Measurements from ENCODE around the gene SNX8. TPM values are rescaled to one million over a fixed set of nuclear protein-coding genes. Genes with fewer than 3 reads are reported as not detected.
"Not testable (repeated sequence)": the region's sequence is repeated elsewhere in the genome, so short reads cannot be mapped to it uniquely, and the experiment has no call there.

The SNX8 gene
- total and polyA plus RNA-seq, 4 donors: 8.7 to 20.8 (median 14.8) TPM

DNA sequence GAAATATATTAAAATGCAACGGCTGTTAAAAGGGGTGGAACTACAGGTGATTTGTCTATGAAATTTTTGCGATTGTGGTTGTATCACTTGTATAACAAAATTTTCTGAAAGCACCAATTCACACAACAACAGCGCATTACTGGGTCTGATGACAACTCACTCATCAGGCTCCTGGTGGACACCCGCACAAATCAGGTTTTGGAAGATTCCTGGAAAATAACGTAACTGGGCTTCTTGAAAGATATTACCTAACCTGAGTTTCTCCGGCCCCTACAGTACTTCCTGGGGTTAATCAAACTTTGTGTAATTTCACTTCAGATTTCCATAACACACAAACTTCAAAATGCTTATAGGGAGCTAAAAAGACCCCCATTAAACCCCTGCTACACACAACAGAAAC, 7.6 kb downstream of the SNX8 start:
- Histone ChIP-seq H3K9ac (ENCODE audit: low read depth in 1 of 2, low read length in 2 of 2) (no peak overlapping the region), H3K4me1 (ENCODE audit: control insufficient read depth in 4 of 4, insufficient read depth in 4 of 4, low read length in 3 of 4) (no peaks in the 10 kb centered on the region), H3K9me3 (ENCODE audit: control insufficient read depth in 4 of 4, low read length in 3 of 4) (no peaks in the 10 kb centered on the region), H3K36me3 (ENCODE audit: control insufficient read depth in 4 of 4, insufficient read depth in 3 of 4, low read depth in 1 of 4, low read length in 3 of 4) (no peaks in the 10 kb centered on the region), H3K4me3 (ENCODE audit: low read depth in 1 of 3, low read length in 3 of 3) (no peak overlapping the region), H3K27me3 (ENCODE audit: control insufficient read depth in 4 of 4, insufficient read depth in 4 of 4, low read length in 3 of 4) (no peaks in the 10 kb centered on the region), H3K27ac (ENCODE audit: low read depth in 1 of 2, low read length in 2 of 2) (no peak overlapping the region)
- 88% methylated on average over 6 of the region's 6 CpGs for WGBS
- TF ChIP-seq GABPA (IDR thresholded peaks at IDR 0.05 in 1 of 2, conservative IDR thresholded peaks at IDR 0.05 in 1 of 2): no peak
- no peak for TF ChIP-seq EGR1 (IDR thresholded peaks at IDR 0.05; ENCODE audit: low read depth in 2 of 2)
- TF ChIP-seq ATF3 (IDR thresholded peaks at IDR 0.05): no peak
- no peak for DNase-seq (ENCODE audit: low spot score)

DNA sequence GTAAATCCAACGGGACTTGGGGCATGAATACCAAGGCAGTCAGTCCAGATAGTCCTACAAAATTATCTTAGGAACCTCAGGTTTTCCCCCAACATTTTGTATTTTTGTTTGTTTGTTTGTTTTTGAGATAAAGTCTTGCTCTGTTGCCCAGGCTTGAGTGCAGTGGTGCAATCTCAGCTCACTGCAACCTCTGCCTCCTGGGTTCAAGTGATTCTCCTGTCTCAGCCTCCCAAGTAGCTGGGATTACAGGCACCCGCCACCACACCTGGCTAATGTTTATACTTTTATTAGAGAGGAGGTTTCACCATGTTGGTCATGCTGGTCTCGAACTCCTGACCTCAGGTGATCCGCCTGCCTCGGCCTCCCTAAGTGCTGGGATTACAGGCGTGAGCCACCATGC, 9.0 kb downstream of the SNX8 start:
- not testable (repeated sequence) for DNase-seq (ENCODE audit: low spot score); H3K4me1 ChIP-seq (ENCODE audit: control insufficient read depth in 4 of 4, insufficient read depth in 4 of 4, low read length in 3 of 4); H3K9ac ChIP-seq (ENCODE audit: low read depth in 1 of 2, low read length in 2 of 2); H3K9me3 ChIP-seq (ENCODE audit: control insufficient read depth in 4 of 4, low read length in 3 of 4); H3K4me3 ChIP-seq (ENCODE audit: low read depth in 1 of 3, low read length in 3 of 3); H3K27me3 ChIP-seq (ENCODE audit: control insufficient read depth in 4 of 4, insufficient read depth in 4 of 4, low read length in 3 of 4); H3K36me3 ChIP-seq (ENCODE audit: control insufficient read depth in 4 of 4, insufficient read depth in 3 of 4, low read depth in 1 of 4, low read length in 3 of 4); H3K27ac ChIP-seq (ENCODE audit: low read depth in 1 of 2, low read length in 2 of 2)
- 91% methylated on average over 6 of the region's 6 CpGs for WGBS

DNA sequence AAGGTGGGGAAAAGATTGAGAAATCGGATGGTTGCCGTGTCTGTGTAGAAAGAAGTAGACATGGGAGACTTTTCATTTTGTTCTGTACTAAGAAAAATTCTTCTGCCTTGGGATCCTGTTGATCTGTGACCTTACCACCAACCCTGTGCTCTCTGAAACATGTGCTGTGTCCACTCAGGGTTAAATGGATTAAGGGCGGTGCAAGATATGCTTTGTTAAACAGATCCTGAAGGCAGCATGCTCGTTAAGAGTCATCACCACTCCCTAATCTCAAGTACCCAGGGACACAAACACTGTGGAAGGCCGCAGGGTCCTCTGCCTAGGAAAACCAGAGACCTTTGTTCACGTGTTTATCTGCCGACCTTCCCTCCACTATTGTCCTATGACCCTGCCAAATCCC, 10.7 kb downstream of the SNX8 start:
- not testable (repeated sequence) for H3K27me3 ChIP-seq (ENCODE audit: control insufficient read depth in 4 of 4, insufficient read depth in 4 of 4, low read length in 3 of 4); H3K9ac ChIP-seq (ENCODE audit: low read depth in 1 of 2, low read length in 2 of 2); H3K36me3 ChIP-seq (ENCODE audit: control insufficient read depth in 4 of 4, insufficient read depth in 3 of 4, low read depth in 1 of 4, low read length in 3 of 4); H3K4me1 ChIP-seq (ENCODE audit: control insufficient read depth in 4 of 4, insufficient read depth in 4 of 4, low read length in 3 of 4); H3K4me3 ChIP-seq (ENCODE audit: low read depth in 1 of 3, low read length in 3 of 3); H3K27ac ChIP-seq (ENCODE audit: low read depth in 1 of 2, low read length in 2 of 2); DNase-seq (ENCODE audit: low spot score); H3K9me3 ChIP-seq (ENCODE audit: control insufficient read depth in 4 of 4, low read length in 3 of 4)
- 83% methylated on average over 7 of the region's 7 CpGs for WGBS

GRCh38 chr7:2302743-2303397, 11.4 kb downstream of the SNX8 start:
- not testable (repeated sequence) for H3K36me3 ChIP-seq (ENCODE audit: control insufficient read depth in 4 of 4, insufficient read depth in 3 of 4, low read depth in 1 of 4, low read length in 3 of 4); H3K9ac ChIP-seq (ENCODE audit: low read depth in 1 of 2, low read length in 2 of 2); H3K4me1 ChIP-seq (ENCODE audit: control insufficient read depth in 4 of 4, insufficient read depth in 4 of 4, low read length in 3 of 4); H3K9me3 ChIP-seq (ENCODE audit: control insufficient read depth in 4 of 4, low read length in 3 of 4); H3K27ac ChIP-seq (ENCODE audit: low read depth in 1 of 2, low read length in 2 of 2); H3K27me3 ChIP-seq (ENCODE audit: control insufficient read depth in 4 of 4, insufficient read depth in 4 of 4, low read length in 3 of 4); DNase-seq (ENCODE audit: low spot score); H3K4me3 ChIP-seq (ENCODE audit: low read depth in 1 of 3, low read length in 3 of 3)
- WGBS: 97% methylated on average over 40 of the region's 55 CpGs

GRCh38 chr7:2301511-2301863, 12.8 kb downstream of the SNX8 start:
- no peak for TF ChIP-seq FOXA2 (IDR thresholded peaks at IDR 0.05)
- no peak for TF ChIP-seq ATF3 (IDR thresholded peaks at IDR 0.05)
- TF ChIP-seq FOXA1 (IDR thresholded peaks at IDR 0.05): no peak
- TF ChIP-seq TAF1 (conservative IDR thresholded peaks at IDR 0.05): no peak
- TF ChIP-seq SP1 (IDR thresholded peaks at IDR 0.05): no peak
- no peak for TF ChIP-seq JUND (IDR thresholded peaks at IDR 0.05)
- TF ChIP-seq, protein P1, sequence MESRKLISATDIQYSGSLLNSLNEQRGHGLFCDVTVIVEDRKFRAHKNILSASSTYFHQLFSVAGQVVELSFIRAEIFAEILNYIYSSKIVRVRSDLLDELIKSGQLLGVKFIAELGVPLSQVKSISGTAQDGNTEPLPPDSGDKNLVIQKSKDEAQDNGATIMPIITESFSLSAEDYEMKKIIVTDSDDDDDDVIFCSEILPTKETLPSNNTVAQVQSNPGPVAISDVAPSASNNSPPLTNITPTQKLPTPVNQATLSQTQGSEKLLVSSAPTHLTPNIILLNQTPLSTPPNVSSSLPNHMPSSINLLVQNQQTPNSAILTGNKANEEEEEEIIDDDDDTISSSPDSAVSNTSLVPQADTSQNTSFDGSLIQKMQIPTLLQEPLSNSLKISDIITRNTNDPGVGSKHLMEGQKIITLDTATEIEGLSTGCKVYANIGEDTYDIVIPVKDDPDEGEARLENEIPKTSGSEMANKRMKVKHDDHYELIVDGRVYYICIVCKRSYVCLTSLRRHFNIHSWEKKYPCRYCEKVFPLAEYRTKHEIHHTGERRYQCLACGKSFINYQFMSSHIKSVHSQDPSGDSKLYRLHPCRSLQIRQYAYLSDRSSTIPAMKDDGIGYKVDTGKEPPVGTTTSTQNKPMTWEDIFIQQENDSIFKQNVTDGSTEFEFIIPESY (IDR thresholded peaks at IDR 0.05): no peak
- TF ChIP-seq EGR1 (IDR thresholded peaks at IDR 0.05; ENCODE audit: low read depth in 2 of 2): no peak
- TF ChIP-seq HNF4A (conservative IDR thresholded peaks at IDR 0.05): no peak
- no peak for TF ChIP-seq RAD21 (IDR thresholded peaks at IDR 0.05)
- TF ChIP-seq, protein P2, sequence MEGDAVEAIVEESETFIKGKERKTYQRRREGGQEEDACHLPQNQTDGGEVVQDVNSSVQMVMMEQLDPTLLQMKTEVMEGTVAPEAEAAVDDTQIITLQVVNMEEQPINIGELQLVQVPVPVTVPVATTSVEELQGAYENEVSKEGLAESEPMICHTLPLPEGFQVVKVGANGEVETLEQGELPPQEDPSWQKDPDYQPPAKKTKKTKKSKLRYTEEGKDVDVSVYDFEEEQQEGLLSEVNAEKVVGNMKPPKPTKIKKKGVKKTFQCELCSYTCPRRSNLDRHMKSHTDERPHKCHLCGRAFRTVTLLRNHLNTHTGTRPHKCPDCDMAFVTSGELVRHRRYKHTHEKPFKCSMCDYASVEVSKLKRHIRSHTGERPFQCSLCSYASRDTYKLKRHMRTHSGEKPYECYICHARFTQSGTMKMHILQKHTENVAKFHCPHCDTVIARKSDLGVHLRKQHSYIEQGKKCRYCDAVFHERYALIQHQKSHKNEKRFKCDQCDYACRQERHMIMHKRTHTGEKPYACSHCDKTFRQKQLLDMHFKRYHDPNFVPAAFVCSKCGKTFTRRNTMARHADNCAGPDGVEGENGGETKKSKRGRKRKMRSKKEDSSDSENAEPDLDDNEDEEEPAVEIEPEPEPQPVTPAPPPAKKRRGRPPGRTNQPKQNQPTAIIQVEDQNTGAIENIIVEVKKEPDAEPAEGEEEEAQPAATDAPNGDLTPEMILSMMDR (IDR thresholded peaks at IDR 0.05; ENCODE audit: low read depth, low read length, missing input control): no peak
- no peaks in the 10 kb centered on the region for H3K36me3 ChIP-seq (ENCODE audit: control insufficient read depth in 4 of 4, insufficient read depth in 3 of 4, low read depth in 1 of 4, low read length in 3 of 4)
- H3K27me3 ChIP-seq (ENCODE audit: control insufficient read depth in 4 of 4, insufficient read depth in 4 of 4, low read length in 3 of 4): no peaks in the 10 kb centered on the region
- no peaks in the 10 kb centered on the region for H3K9me3 ChIP-seq (ENCODE audit: control insufficient read depth in 4 of 4, low read length in 3 of 4)
- H3K9ac ChIP-seq (ENCODE audit: low read depth in 1 of 2, low read length in 2 of 2): no peak overlapping the region
- 93% methylated on average over 6 of the region's 6 CpGs for WGBS
- no peak overlapping the region for H3K27ac ChIP-seq (ENCODE audit: low read depth in 1 of 2, low read length in 2 of 2)
- no peak overlapping the region for H3K4me3 ChIP-seq (ENCODE audit: low read depth in 1 of 3, low read length in 3 of 3)
- H3K4me1 ChIP-seq (ENCODE audit: control insufficient read depth in 4 of 4, insufficient read depth in 4 of 4, low read length in 3 of 4): no peaks in the 10 kb centered on the region
- DNase-seq (ENCODE audit: low spot score): no peak

All from liver (tissue), 9 donors.